ENCODE results near the gene GDPD5.

GDPD5 gene

GRCh38 chr11:75518771-75519653 is 6.7 kb downstream of the GDPD5 start:
- peaks cover 22% of the 10 kb centered on the region for H3K4me1 ChIP-seq (ENCODE audit: control insufficient read depth, low read length)
- H3F3A ChIP-seq (ENCODE audit: control insufficient read depth, insufficient read depth) = no peaks in the 10 kb centered on the region
- no peak overlapping the region for H3K4me3 ChIP-seq (ENCODE audit: low read length)
- no peaks in the 10 kb centered on the region for H3K9me3 ChIP-seq (ENCODE audit: control insufficient read depth, insufficient read depth, low read length)
- 0 out of 2 replicates have a peak, but pooled peaks cover 2% of the 10 kb centered on the region for H4K20me1 ChIP-seq (ENCODE audit: control insufficient read depth, insufficient read depth, low read depth, low read length)
- no peaks in the 10 kb centered on the region for H3K36me3 ChIP-seq (ENCODE audit: control insufficient read depth, low read length)
- no peak overlapping the region for H3K4me2 ChIP-seq (ENCODE audit: low read length)
- no peak overlapping the region for H3K27ac ChIP-seq (ENCODE audit: low read depth, low read length)
- H3K9me2 ChIP-seq (replicated peaks; ENCODE audit: control insufficient read depth, low read length) = no peaks in the 10 kb centered on the region
- H3K27me3 ChIP-seq (ENCODE audit: control insufficient read depth, low read length) = peaks cover 17% of the 10 kb centered on the region
- no peak for TF ChIP-seq CTCF (IDR thresholded peaks at IDR 0.05; ENCODE audit: low read depth, low read length, poor library complexity, severe bottlenecking)
- no peak for TF ChIP-seq EZH2phosphoT487 (IDR thresholded peaks at IDR 0.05; ENCODE audit: borderline replicate concordance, low read length)
- H3K79me2 ChIP-seq (ENCODE audit: control insufficient read depth, low read length) = no peaks in the 10 kb centered on the region

GRCh38 chr11:75518204-75518549 is 7.6 kb downstream of the GDPD5 start:
- Histone ChIP-seq H3K4me1 (ENCODE audit: control insufficient read depth, low read length) (peaks cover 20% of the 10 kb centered on the region), H3K27ac (ENCODE audit: low read depth, low read length) (no peak overlapping the region), H3K4me3 (ENCODE audit: low read length) (no peak overlapping the region), H4K20me1 (ENCODE audit: control insufficient read depth, insufficient read depth, low read depth, low read length) (0 out of 2 replicates have a peak, but pooled peaks cover 2% of the 10 kb centered on the region), H3K9me2 (replicated peaks; ENCODE audit: control insufficient read depth, low read length) (no peaks in the 10 kb centered on the region), H3K79me2 (ENCODE audit: control insufficient read depth, low read length) (no peaks in the 10 kb centered on the region), H3K27me3 (ENCODE audit: control insufficient read depth, low read length) (peaks cover 8% of the 10 kb centered on the region; the same call in 1 of the 2 replicates), H3K9me3 (ENCODE audit: control insufficient read depth, insufficient read depth, low read length) (no peaks in the 10 kb centered on the region), H3F3A (ENCODE audit: control insufficient read depth, insufficient read depth) (no peaks in the 10 kb centered on the region), H3K4me2 (ENCODE audit: low read length) (no peak overlapping the region), H3K36me3 (ENCODE audit: control insufficient read depth, low read length) (no peaks in the 10 kb centered on the region)
- no peak for TF ChIP-seq EZH2phosphoT487 (IDR thresholded peaks at IDR 0.05; ENCODE audit: borderline replicate concordance, low read length)
- TF ChIP-seq CTCF (IDR thresholded peaks at IDR 0.05; ENCODE audit: low read depth, low read length, poor library complexity, severe bottlenecking) = no peak

GRCh38 chr11:75516886-75517285 is 8.9 kb downstream of the GDPD5 start:
- Histone ChIP-seq H3K9me3 (ENCODE audit: control insufficient read depth, insufficient read depth, low read length) (no peaks in the 10 kb centered on the region), H3K4me2 (ENCODE audit: low read length) (no peak overlapping the region), H3K9me2 (replicated peaks; ENCODE audit: control insufficient read depth, low read length) (no peaks in the 10 kb centered on the region), H4K20me1 (ENCODE audit: control insufficient read depth, insufficient read depth, low read depth, low read length) (0 out of 2 replicates have a peak, but pooled peaks cover 2% of the 10 kb centered on the region), H3K79me2 (ENCODE audit: control insufficient read depth, low read length) (no peaks in the 10 kb centered on the region), H3K4me3 (ENCODE audit: low read length) (no peak overlapping the region), H3K4me1 (ENCODE audit: control insufficient read depth, low read length) (peaks cover 19% of the 10 kb centered on the region), H3K27me3 (ENCODE audit: control insufficient read depth, low read length) (peaks cover 3% of the 10 kb centered on the region; the same call in 1 of the 2 replicates), H3F3A (ENCODE audit: control insufficient read depth, insufficient read depth) (no peaks in the 10 kb centered on the region), H3K27ac (ENCODE audit: low read depth, low read length) (no peak overlapping the region), H3K36me3 (ENCODE audit: control insufficient read depth, low read length) (no peaks in the 10 kb centered on the region)
- TF ChIP-seq EZH2phosphoT487 (IDR thresholded peaks at IDR 0.05; ENCODE audit: borderline replicate concordance, low read length) (no peak), CTCF (IDR thresholded peaks at IDR 0.05; ENCODE audit: low read depth, low read length, poor library complexity, severe bottlenecking) (no peak)

Measured in DOHH2 (cell line).